Right ventricle myocardium superior (tissue), 1 donor: ENCODE data around the gene RNF39. TPM values are rescaled to one million over a fixed set of nuclear protein-coding genes. Genes with fewer than 3 reads are reported as not detected.

Experiments
- ATAC-seq: fragments of 200-7000 bp; cut with Tn5 transposase; one replicate; pipeline ENCODE4 v1.9.1; 2020; ENCODE audit warnings: mild to moderate bottlenecking; ENCODE audit not compliant: poor library complexity
- DNase-seq: peaks from one replicate; pipeline ENCODE4 v3.0.0-alpha.2; 2020
- intact Hi-C: fragments of 100-400 bp; cut with DNase I; formaldehyde crosslinking; loops from one replicate; pipeline ENCODE4 v1.11.2; 2022
- total RNA-seq: library from RNA; stranded (reverse); fragmentation: NEBNext Ultra II Directional; extraction: Animal tissue kit (Norgen Biotek cat#: 25700); gene quantifications from one replicate; pipeline ENCODE4 v1.2.1, GENCODE V29; 2021
- donor health status: DM: no; HTN: yes; CAD: no; lungs with severe emphysema.

RNF39 gene
- total RNA-seq, 1 donor from 2014 or later: not detected

DNA sequence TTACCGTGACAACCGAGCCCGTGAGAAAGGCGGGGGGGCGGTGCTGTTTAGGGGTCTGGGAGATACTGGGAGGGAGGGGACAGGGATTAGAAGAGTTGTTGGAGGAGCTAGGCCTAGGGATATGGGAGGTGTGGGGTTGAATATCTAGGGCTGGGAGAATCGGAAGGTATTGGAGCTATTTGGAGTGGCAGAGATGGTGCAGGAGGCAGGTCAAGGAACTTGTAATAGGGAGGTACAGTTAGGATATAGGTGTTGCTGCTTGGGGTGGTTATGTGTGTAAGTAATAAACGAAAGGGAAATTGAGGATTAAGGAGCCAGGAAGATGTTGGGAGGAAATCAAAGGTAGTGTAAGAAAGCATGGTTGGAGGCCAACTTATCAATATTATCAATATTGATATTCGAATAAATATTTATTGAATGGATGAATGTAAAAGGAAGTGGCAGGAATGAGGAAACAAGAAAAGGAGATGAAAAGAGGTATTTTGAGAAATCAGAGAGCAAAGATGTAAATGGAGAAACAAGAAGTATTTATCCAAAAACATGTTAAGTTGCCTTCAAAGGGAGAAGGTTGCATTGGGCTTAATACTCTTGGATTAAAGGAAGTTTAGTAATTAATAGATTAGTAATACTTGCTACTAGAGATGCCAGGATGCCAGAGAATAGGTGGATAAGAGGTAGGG is 8.0 kb downstream of the RNF39 start:
- ATAC-seq (no peak), DNase-seq (no peak)
- intact Hi-C loops: no loop called here

- intact Hi-C loops: no loop called here
- ATAC-seq (peak; percentile 98), DNase-seq (peak; percentile 98)
Observed at GRCh38 chr6:30066577-30067459, 8.8 kb downstream of the RNF39 start, which contains the start of gene PPP1R11. TSS of gene PPP1R11 (plus strand) at chr6:30067198. CDS start at chr6:30067411, 213 bp downstream.

- DNase-seq: no peak
- ATAC-seq: no peak
- intact Hi-C loops: no loop called here
Observed at GRCh38 chr6:30066082-30066481, 9.5 kb downstream of the RNF39 start.

GRCh38 chr6:30063315-30063714 is 12.3 kb downstream of the RNF39 start:
- intact Hi-C loops: no loop called here
- ATAC-seq: no peak
- no peak for DNase-seq

DNA sequence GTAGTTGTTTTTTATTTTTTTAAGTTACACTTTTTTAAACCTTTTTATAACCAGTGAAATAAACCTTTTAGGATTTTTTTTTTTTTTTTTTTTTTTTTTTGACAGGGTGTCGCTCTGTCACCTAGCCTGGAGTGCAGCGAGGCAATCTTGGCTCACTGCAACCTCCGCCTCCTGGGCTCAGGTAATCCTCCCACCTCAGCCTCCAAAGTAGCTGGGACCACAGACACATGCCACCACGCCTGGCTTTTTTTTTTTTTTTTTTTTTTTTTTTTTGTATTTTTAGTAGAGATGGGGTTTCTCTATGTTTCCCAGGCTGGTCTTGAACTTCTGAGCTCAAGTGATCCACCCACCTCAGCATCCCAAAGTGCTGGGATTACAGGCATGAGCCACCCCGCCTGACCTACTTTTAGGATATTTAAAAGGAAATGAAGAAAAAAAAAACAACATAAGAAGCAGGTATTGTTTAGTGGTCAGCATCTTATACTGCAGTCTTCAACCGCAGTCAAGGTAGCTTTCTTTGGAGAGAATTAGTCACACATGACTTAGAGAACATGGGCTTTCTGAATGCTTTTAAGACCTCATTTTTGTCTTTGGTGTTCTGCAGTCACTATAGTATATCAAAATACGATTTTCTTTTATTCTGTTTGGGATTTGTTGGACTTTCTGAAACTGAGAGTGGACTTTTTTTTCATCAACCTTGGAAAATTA is 12.9 kb downstream of the RNF39 start:
- intact Hi-C loops: no loop called here
- ATAC-seq (no peak), DNase-seq (no peak)

DNA sequence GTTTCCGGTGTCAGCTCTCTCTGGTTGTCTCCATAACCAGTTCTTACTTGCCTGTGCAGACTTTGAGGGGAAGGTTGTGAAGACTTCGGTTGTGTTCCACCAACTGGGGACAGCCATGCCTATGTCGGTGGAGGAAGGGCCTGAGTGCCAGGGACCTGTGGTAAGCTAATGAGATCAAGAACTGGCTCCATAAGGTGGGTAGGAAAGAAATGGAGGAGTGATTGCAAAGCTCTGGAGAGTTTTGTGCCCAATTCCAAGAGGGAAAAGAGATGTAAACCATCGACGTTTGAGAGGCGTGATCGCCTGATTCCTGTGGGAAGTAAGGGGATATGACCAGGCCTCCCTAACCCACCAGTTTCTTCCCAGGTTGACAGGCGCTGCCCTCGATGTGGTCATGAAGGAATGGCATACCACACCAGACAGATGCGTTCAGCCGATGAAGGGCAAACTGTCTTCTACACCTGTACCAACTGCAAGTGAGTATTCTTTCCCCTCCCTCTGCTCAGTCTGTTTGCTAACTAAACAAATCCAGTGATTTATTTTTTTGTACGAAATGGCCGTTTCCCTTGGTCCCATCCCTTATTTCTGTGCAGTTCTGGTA is 13.6 kb downstream of the RNF39 start:
- intact Hi-C loops: no loop called here
- ATAC-seq (peak; percentile 21), DNase-seq (no peak)

DNA sequence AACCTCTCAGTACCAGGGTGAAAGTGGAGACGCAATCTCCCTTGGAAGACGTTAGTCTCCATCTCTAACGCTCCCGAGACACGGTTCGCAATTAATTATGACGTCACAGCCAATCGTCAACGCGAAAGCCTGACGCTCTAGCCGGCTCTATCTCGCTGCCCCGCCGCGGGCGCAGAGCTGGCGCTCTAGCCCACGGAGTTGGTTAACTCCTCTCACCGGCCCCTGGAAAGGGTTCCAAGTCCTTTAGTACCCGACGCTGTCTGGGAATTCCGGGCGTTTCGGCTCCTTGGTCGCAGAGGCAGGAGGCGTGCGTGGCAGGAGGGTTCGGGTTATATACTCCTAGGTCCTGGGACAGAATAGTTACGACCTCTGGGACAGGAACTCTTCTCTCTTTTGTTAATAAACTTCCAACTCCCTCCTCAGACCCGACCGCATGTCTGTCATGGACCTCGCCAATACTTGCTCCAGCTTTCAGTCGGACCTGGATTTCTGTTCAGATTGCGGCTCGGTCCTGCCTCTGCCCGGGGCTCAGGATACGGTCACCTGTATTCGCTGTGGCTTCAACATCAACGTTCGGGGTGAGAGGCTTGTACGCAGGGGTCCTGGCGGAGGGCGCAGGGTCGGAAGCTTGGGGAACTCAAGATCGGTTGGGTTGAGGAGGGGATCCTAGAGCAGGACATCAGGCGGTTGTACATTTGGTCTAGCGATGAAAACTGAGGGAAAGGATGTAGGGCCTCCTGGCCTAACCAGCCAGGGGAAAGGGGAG is 14.3 kb downstream of the RNF39 start, which contains the start of gene POLR1H:
Gene POLR1H, plus strand, starts transcription at position 174 of the 766 bp plus-strand sequence. Its CDS starts 260 bp downstream, at position 434.
- ATAC-seq (peak; percentile 99), DNase-seq (peak; percentile 94)
- intact Hi-C loops: no loop called here

DNA sequence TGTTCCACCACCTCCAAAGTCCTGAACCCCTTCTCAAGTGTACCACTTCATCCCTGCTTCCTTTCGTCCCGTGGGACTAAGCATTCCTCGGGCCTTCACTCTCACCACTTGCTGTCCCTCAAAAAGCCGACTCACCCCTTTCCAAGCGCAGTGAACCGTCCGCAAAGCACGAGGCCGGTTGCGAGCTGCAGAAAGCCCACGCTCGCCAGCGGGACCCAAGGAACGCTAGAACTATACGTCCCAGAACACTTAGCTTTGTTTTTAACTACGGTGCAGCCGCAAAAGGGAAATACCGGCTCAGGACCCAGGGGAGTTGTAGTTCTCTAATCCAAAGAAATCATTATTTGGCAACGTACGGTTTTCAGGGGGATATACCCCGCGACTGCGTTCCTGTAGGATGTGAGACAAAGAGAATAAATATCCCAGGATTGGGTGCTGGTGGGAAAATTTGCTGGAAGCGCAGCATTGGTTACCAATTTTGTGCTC is 14.9 kb downstream of the RNF39 start:
- DNase-seq: peak; percentile 54
- ATAC-seq: peak; percentile 24
- intact Hi-C loops: no loop called here

GRCh38 chr6:30055513-30055912 is 20.1 kb downstream of the RNF39 start:
- DNase-seq: no peak
- intact Hi-C loops: no loop called here
- no peak for ATAC-seq

DNA sequence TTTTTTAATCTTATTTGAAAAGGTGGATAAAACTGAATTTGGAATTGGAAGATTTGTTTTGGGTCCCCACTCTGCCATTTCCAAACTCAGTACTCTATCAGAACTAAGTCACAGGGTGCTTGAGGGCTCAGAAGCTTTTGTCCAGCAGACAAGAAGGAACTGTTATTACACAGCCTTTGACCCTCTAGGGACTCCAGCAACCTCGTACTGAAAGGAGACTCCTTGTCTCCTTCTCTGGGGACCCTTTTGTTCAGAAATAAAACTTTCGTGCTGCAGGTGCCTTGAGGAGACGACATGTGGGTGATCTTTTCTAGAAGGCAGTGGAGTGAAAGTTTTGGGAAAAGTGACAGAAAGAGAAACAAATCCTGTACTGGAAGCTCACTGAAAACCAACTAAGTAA is 21.9 kb downstream of the RNF39 start:
- DNase-seq (no peak), ATAC-seq (no peak)
- intact Hi-C loops: no loop called here

DNA sequence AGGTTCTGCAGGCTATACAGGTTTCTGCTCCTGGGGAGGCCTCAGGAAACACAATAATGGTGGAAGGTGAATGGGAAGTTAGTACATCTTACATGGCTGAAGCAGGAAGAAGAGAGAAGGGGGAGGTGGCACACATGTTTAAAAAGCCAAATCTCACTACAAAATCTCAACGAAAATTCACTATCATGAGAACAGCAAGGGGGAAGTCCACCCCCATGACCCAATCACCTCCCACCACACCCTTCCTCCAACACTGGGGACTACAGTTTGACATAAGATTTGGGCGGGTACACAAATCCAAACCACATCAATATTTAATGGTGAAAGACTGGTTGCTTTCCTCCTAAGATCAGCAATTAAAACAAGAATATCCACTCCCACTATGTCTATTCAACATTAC is 28.3 kb downstream of the RNF39 start:
- no peak for DNase-seq
- intact Hi-C loops: no loop called here
- no peak for ATAC-seq

- no peak for ATAC-seq
- intact Hi-C loops: no loop called here
- no peak for DNase-seq
Observed at GRCh38 chr6:30044630-30045029, 30.9 kb downstream of the RNF39 start.

- intact Hi-C loops: no loop called here
- ATAC-seq (no peak), DNase-seq (no peak)
Observed at GRCh38 chr6:30043744-30044143, 31.8 kb downstream of the RNF39 start.

DNA sequence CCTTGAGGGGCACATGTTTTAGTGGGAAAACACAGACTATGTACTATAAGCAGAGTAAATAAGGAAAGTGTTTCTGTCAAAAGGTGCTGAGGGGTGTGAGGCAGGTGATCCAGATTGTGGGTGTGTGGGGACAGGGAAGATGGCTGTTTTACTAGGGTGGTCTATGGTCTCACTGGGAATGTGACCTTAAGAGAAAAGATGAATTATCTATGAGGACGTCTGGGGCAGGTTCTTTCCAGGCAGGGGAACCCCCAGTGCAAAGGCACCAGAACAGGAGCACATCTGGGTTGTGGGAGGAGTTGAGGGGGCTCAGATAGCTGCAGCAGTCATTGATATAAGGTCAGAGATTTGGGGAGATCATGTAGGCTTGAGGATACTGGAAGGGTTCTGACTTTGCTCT is 32.7 kb downstream of the RNF39 start:
- DNase-seq (no peak), ATAC-seq (no peak)

DNA sequence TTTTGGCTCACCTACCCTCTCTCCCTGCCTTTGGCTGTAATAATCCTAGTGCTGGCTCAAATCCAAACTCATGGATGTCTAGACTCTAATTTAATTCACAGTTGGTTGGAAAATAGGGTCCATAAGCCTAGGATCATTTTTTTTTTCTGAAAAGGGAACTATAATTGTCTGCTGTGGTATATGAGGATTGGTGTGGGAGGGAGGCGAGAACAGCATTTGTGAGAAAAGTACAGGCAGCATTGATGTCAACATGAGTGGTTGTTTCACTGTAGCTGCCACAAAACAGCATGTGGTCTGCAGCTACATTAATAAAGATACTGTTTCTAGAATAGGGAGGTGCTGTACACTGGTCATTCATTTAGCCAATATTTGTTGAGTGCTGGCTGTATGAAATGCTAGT is 33.1 kb downstream of the RNF39 start:
- intact Hi-C loops: no loop called here
- DNase-seq (no peak), ATAC-seq (no peak)

More for the DNA sequence above, 32.7 kb downstream of the RNF39 start:
- intact Hi-C loops: no loop called here

- ATAC-seq (no peak), DNase-seq (no peak)
- intact Hi-C loops: no loop called here
Observed at GRCh38 chr6:30041821-30042220, 33.7 kb downstream of the RNF39 start.

DNA sequence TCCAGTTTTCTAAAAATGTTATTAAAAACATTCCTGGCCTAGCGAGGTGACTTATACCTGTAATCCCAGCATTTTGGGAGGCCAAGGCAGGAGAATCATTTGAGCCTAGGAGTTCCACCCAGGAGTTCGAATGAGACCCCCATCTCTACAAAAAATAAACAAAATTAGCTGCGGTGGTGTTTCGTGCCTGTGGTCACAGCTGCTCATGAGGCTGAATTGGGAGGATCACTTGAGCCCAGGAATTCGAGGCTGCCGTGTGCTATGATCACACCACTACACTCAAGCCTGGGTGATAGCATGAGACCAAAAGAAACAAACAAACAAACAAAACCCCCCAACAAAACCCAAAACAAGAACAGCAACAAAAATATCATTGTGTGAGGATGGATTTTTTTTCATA is 34.3 kb downstream of the RNF39 start:
- DNase-seq: no peak
- intact Hi-C loops: no loop called here
- no peak for ATAC-seq

DNA sequence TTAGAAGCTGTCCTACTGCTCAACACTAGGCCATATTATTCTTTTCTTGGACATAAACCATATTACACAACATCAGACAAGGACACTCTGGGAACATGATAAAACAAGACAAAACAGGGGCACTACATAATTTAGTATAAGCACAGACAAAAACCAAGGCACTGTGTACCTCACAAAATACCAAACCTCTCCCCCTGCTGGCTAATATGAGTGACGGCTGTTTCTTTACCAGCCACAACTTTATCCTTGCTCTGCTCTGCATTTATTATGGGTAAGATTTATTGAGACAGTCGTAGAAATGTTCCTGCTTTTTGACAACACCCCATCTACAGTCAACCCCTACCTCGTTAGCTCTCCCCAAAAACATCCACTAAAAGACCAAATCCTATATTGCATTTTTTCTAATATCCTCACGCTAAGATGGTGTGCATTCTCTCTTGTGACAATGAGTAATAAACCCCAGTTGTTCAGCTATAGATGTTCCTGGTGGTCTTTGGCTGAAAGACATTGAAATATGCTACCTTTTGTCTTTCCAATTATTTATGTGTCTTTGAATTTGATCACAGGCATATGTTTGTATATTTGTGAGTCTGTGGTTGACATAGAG is 38.3 kb downstream of the RNF39 start:
- ATAC-seq (no peak), DNase-seq (no peak)
- intact Hi-C loops: no loop called here
